NCI-H524 (cell line): ENCODE measurements around the gene TMEM52B.
"Not testable (repeated sequence)": the region's sequence is repeated elsewhere in the genome, so short reads cannot be mapped to it uniquely, and the experiment has no call there.

Experiments used
- DNase-seq, 2 experiments: peaks; one replicate each; lab custom pipeline; 2025; lab: John Stamatoyannopoulos, UW

TMEM52B gene

DNA sequence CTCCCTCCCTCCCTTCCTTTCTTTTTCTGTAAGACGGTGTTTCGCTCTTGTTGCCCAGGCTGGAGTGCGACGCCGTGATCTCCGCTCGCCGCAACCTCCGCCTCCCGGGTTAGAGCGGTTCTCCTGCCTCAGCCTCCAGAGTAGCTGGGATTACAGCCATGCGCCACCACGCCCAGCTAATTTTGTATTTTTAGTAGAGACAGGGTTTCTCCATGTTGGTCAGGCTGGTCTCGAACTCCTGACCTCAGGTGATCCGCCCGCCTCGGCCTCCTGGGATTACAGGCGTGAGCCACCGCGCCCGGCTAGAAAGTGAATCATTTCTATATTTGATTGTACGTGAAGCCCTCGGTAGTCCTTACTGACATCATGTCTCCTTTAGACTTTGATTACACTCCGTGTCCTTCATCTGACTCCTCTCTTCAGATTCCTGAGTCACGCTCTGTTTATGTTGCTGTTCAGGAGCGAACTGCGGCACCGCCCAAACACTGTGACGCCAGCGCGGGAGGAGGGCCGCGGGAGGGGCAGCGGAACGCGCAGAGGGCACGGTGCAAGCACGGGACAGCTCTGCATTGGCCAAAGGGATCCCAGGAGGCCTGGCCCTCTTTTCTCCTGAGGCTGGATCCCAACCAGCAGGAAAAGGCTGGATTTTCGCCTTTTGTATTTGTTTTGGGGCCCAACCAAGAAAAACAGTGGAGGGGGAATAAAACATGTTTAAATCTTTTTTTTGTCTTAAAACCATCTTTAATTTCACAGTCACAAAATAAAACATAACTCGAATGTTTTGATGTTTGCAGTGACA lies 33.3 kb downstream of the TMEM52B start:
- peak; percentile 10 to 39 for DNase-seq

DNA sequence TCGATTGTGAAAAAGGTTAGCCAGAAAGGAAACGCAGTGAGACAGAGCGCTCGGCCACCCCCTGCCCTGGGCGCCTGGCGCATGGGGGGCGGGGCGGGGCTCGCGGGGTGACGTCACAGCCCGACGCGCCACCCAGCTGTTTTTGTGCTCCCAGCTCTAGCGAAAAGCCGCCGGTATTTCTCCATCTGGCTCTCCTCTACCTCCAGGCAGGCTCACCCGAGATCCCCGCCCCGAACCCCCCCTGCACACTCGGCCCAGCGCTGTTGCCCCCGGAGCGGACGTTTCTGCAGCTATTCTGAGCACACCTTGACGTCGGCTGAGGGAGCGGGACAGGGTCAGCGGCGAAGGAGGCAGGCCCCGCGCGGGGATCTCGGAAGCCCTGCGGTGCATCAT lies 33.9 kb downstream of the TMEM52B start, which contains the start of gene GABARAPL1:
TSS of gene GABARAPL1 (plus strand) at position 139 of the 393 bp plus-strand sequence. CDS start at position 392, 253 bp downstream.
- peak; percentile 7 to 48 for DNase-seq

DNA sequence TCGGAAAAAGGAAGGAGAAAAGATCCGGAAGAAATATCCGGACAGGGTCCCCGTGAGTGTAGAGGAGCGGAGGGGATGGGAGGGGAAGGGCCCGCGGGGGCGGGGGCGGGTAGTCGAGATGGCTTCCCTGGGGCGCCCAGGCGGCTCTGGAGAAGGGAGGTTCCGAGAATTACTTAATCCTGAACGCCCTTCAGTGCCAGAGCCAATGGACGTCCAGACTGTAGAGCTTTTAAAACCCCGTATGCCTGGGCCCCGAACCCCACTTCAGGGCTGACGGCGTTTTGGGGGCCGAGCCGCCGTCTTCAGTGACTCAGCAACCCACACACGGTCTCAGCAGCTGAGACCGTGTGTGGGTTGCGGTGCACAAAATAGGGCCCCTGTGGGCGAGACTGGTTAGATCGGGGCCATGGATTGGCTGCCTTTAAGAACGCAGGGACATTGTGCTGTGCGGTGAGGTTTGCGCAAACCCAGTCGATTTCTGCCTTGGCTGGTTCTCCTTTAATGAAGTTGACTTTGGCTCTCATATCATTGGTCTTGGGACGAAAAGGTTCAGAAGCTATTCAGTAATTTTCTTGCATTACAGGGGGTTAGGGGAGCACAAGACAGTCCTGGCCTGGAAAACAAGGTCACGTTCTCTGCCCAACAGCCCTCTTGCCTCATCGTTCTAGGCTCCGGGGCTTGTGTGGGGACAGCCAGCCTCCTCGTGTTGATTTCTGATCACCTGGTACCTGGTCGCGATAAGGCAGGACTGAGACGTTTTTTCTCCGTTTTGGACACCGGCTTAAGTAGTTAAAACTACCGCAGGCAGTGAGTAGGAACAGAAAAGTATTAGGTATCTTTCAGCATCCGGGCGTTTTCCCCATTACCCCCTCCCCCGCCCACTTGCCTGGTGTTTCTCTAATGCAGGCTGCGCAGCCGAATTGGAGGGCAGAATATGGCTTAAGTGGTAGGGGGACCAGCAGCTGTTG lies 34.6 kb downstream of the TMEM52B start:
- peak; percentile 5 to 32 for DNase-seq

DNA sequence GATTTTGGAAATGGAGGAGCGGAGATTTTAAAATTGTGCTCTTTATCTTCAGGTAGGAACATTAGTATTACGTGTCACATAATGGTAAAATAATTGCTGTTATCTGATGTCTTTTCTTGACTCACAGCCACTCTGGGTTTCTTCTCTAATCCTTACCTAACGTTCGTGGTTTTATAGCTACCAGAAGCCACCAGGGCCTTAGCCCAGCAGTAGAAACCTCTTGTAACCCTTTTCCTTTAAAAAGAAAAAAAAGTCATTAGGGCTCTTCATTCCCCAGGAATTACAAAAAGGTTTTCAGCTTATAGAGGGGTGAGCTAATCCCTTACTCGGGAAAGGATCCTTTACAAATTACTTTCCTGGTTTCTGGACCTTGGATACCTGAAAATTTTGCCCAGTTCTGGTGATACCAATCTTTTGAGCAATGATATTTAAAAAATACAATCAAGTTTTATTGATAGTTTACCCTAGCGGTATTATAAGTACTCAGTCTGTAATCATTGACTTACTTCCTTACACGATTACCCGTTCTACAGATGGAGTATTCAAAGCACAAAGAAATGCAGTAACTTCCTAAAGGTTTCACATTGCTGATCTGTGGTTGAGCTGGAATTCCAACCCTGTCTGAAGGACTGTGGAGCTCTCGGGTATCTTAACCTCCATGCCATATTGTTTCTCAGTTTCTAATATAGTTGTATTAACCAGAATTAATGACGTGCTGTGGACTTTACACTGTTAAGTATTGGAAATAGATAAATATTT lies 35.5 kb downstream of the TMEM52B start:
- no peak for DNase-seq

DNA sequence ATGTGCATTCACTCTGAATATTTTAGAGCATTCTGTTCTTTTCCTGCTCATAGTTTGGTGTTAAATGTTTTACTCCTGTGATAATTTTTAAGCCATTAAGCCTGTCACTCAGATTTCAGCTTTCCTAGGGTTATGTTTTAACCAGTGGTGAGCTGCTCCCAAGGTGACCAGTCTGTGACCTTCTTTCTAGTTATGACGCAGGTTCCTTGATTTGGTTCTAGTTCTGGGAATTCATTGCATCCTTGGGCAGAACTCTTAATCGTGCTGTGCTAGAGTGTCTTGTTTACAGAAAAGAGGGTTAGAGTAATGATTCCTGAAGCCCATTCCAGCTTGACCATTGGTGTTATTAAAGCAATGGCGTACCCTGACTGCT lies 36.0 kb downstream of the TMEM52B start:
- no peak for DNase-seq

DNA sequence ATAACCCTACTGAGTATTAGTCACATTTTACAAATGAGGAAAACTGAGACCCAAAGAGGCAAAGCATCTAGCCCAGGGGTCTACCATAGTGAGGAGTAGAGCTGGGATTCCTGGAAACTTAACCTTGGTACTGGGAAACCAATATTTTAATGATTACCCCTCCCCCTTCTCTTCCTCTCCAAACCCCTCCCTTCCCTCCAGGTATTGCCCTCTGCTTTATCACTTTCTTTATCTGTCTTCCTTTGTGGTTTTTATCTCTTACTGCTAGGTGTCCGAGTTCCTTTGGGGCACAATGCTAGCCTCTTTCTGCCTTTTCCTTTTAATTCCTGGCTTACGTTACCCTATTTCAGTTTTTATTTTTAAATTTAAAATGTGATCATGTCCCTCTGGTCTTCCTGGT lies 36.6 kb downstream of the TMEM52B start:
- DNase-seq = no peak

DNA sequence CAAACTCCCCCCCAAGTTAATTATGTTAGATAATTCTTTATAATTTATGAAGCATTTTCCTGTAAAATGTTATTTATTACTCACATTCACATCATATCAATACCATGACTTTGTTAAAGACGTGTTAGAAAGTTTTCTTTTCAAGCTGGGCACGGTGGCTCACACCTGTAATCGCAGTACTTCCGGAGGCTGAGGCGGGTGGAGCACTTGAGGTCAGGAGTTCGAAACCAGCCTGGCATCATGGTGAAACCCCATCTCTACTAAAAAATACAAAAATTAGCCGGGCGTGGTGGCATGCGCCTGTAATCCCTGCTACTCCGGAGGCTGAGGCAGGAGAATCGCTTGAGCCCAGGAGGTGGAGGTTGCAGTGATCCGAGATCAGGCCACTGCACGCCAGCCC lies 37.1 kb downstream of the TMEM52B start:
- DNase-seq = not testable (repeated sequence)

DNA sequence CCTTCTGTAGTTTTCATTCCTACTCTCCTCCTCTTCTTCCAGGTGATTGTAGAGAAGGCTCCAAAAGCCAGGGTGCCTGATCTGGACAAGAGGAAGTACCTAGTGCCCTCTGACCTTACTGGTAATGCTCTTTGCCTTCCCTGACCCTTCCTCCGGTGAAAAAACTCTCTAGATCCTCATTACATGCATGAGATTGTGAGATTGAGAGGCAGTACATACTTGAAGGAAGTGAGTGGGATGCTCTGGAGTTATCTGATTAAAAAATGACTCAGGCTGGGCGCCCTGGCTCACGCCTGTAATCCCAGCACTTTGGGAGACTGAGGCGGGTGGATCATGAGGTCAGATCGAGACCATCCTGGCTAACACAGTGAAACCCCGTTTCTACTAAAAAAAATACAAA lies 39.2 kb downstream of the TMEM52B start:
- DNase-seq = no peak

DNA sequence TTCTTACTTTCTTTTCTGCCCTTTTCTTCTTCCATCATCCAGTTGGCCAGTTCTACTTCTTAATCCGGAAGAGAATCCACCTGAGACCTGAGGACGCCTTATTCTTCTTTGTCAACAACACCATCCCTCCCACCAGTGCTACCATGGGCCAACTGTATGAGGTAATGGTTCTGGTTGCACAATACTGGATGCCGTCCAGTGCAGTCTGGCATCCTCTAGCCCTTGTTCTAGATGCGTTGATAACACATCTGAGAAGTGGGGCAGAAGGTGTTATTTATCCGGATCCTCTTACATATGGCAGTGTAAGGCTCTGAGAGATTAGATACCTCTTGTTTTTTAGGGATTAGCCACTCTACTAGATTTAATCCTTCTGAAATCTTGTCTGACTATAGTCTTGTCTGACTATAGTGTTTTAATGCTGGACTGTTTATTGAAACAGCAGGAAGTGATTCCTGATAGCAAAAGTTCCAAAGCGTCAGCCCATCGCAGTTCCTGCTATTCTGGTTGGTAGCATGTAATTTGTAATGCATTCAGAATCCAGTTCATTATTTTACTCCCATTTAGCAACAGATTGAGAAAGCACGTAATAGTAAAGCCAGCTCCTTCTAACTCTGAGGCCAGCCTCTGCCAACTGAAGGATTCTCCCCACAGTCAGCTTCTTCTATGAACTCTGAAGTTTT lies 41.7 kb downstream of the TMEM52B start:
- peak; percentile 1 to 57 for DNase-seq

DNA sequence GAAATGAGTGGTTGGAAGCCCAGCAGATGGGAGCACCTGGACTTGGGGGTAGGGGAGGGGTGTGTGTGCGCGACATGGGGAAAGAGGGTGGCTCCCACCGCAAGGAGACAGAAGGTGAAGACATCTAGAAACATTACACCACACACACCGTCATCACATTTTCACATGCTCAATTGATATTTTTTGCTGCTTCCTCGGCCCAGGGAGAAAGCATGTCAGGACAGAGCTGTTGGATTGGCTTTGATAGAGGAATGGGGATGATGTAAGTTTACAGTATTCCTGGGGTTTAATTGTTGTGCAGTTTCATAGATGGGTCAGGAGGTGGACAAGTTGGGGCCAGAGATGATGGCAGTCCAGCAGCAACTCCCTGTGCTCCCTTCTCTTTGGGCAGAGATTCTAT lies 43.0 kb downstream of the TMEM52B start:
- DNase-seq = no peak

DNA sequence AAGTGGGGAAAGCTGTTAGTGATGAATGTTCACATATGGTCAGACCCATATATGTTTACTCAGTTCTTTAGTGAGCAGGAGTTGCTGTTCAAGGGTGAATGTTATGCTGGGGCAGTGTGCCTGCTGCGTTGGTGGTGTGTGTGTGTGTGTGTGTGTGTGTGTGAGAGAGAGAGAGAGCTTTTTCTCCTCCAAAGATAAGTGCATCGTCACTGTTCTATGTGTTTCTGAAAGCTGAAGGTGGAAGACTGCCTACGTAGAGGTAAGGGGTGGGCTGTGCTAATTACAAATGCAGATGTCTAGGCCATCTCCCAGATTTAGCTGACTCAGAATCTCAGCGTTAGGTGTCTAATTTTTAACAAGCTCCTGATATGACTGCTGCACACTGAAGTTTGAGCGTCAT lies 44.4 kb downstream of the TMEM52B start:
- DNase-seq = no peak

DNA sequence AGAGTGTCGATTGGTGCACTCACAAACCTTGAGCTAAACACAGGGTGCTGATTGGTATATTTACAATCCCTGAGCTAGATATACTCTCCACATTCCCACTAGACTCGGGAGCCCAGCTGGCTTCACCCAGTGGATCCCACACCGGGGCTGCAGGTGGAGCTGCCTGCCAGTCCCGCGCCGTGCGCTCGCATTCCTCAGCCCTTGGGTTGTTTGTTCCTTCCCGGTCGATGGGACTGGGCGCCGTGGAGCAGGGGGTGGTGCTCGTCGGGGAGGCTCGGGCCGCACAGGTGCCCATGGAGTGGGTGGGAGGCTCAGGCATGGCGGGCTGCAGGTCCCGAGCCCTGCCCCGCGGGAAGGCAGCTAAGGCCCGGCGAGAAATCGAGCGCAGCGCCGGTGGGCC lies 46.6 kb downstream of the TMEM52B start:
- not testable (repeated sequence) for DNase-seq

DNA sequence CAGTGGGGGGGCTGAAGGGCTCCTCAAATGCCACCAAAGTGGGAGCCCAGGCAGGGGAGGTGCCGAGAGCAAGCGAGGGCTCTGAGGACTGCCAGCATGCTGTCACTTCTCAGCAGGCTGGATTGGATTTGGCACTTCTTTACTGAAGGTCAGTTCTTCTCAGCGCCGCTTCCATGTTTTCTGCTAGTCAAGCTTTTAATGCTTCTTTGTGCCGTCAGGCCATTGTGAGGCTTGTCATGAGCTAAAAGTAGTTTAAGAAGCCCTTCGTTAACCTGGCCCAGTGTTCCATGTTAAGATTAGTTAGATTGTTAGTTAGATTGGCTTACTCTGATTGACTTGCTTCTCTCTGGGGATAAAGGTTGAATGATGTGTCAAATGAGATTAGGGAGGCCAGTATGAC lies 47.3 kb downstream of the TMEM52B start:
- no peak for DNase-seq

DNA sequence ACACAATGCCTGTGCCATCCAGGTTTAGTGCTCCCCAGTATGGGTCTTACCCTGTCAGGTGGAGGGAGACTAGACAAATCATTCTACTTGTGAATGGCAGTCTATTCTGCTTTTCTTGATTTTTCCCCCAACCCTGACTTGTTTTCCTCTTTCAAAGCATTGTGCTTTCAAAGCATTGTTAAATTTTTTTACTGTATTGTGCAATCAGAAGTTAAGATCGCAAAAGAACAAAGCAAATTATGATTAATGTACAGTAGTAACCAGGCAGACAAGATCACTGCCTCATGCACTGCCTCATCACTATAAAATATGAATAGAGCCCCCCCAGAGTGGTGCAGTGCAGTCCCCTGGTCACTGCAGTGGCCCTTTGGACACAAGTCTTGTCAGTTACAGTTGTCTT lies 47.9 kb downstream of the TMEM52B start:
- DNase-seq = no peak

DNA sequence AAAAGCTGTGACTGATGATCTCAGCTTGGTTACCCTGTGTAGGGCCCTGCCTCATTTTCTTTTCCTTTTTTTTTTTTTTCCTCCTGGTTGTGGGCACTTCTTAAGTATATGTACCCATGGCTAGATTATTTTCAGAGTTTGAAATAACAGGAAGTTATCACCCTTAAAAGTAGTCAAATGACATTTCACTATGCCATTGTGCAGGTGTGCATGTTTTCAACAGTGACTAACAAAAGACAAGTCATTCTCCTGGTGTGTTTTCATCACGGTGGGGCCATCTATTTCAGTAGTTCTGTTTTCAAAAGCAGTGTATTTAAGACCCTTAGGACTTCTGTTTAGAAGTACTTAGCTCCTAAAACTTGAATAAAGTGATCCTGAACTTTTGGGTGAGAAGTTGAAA lies 48.8 kb downstream of the TMEM52B start:
- no peak for DNase-seq

DNA sequence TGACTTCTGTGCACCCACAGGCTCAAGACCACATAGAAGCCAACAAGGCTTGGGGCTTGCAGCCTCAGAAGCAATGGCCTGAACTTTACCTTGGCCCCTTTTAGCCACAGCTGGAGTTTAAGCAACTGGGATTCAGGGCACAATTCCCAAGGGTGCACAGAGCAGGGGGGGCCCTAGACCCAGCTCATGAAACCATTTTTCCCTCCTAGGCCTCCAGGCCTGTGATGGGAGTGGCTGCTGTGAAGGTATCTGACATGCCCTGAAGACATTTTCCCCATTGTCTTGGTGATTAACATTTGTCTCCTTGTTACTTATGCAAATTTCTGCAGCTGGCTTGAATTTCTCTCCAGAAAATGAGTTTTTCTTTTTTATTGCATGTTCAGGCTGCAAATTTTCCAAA lies 55.7 kb downstream of the TMEM52B start:
- no peak for DNase-seq

DNA sequence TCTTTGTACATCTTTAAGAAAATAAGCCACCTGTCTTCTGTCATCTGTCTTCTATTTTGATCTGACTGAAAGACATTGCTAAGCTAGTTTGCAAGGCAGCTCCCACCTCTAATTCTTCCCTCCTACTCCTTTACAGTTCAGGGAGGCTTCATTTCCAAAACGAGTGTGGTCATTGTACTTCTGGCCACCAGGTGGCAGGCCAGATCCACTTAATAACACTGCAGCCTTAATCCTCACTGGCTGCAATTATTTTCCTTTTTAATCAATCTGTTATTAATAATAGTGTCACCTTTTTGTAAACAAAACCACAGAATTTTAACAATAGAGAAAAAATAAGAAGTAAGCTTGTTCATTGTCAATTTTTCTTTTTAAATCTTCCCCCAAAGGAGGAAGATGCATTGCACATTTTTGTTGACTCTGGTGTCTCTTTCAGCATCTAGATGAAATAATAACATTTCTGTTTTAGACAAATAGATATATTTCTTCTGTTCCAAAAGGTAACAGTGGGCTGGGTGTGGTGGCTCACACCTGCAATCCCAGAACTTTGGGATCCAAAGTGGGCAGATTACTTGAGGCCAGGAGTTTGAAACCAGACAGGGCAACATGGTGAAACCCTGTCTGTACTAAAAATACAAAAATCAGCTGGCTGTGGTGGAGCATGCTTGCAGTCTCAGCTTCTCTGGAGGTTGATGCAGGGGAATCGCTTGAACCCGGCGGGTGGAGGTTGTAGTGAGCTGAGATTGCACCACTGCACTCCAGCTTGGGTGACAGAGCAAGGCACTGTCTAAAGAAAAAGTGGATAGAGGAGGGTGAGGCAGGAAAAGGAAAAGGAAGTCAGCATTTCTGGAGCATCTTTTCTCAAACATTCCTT lies 57.2 kb downstream of the TMEM52B start:
- DNase-seq = peak in 1 of 2 experiments; percentile 17

DNA sequence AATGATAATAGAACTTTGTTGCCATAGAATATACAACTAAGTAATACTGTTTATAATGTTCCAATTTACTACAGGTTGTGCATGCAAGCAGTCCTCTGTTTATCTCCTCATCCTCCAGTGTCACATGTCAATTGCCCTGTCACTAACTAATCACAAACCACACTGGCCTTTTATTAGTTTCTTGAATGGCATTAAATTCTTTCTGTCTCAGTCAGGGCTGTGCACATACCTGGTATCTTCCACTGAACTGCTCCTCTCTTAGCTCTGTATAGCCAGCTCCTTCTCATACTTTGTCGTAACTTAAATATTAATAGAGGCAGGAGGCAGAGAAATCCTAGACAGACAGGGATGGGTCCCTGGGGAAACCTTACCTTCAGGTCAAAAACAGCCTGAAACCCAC lies 57.9 kb downstream of the TMEM52B start:
- no peak for DNase-seq

DNA sequence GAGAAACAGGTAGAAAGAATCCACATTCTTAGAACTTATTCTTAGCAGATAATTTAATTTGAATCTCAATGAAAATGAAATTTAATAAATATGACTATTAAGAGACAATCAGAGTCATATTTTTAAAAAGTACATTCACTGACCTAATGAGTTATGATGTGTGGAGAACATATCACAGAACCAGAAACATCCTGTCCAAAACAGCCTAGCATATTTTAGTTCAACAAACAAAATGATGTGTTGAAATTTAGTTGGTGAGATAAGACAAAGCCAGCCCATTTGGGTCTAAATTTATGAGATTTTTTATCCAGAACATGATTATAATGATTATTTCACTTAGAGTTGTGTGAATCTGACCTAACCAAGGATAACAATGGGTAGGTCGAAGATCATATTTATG lies 59.7 kb downstream of the TMEM52B start:
- DNase-seq = no peak

DNA sequence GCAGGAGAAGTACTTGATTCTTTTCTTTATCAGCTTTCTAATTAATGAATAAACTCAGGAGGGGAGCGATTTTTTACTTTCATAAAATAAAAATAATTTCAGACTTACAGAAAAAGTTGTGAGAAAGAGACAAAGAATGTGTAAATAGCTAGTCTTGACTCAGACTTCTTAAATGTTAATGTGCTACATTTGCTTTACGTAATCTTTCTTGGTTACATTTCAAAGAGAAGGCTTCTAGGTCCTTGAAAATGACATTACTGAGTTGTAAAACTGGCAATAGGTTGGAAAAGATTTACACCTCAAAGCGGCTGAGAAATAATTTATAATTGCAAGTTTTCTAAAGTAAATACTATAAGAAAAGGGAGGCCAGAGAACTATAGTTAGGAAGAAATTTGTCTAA lies 62.5 kb downstream of the TMEM52B start:
- no peak for DNase-seq
